T-helper 2 cell (primary cell): Measurements from ENCODE around the gene RCSD1.

Experiments
- DNase-seq, 5 experiments: peaks; one replicate each; pipeline versions ENCODE4 v3.0.0 to v3.0.0-alpha.2; 2012 to 2022

Gene RCSD1

DNA sequence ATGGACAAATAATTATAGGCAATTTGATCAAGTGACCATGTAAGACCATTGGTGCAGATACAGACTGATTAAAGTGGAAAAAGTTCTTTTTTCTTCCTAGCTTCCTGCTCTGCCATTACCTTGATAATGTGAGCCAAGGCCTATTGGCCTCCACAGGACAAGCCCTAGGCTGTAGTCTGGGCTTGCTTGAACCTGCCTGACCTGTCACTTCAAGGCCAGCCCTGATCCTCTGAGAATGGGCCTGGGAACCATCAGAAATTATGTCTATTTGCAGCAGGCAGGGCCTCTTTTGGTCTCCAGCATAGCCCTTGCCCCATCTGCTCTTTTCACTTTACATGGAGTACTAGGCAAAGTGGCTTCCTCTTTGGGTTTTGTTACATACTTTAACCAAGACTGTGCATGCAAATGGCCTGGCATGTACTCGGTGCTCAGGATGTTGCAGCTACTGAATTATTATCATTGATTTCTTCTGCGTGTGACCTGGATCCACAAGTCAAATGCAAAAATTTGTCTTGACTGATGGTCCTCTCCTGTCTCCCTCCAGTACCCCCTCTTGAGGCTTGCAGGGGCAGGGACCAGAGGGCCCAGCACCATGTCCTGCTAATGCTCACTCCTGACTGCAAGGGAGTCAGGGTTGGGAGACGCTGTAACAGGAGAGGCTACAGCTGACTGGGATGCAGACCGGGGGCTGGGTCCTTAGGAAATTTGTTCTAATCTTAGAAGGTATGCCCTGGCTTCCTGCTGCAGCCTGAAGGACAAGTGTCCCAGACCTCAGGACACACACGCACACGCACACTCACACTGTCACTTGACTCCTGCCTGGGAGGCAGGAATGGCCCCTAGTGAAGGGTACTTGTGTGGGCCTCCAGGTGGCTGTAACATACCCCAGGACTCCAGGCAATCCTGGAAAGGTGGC, 39.4 kb downstream of the RCSD1 start:
- DNase-seq, result no peak

- no peak for DNase-seq
These were observed 40.5 kb downstream of the RCSD1 start for GRCh38 chr1:167670563-167670962.

- DNase-seq, result no peak
These were observed 41.9 kb downstream of the RCSD1 start for GRCh38 chr1:167671727-167672511.

DNA sequence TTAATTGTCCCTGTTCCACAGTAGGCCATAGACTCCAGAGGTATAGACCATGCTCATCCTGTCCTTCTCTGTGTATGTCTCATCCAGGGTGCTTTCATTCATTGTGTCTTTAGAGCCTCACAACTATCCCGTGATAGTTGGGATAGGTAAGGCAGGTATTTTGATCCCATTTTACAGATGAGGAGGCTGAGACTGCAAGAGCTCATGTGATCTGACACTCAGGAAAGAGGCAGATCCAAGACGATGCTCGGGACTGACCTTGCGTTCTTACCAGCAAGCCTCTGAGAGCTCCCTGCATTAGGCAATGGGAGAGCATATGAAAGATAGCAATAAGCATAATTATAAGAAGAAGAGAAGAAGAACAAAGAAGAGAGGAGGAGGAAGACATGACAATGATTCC, 42.8 kb downstream of the RCSD1 start:
- DNase-seq, result no peak

- no peak for DNase-seq
These were observed 43.2 kb downstream of the RCSD1 start for GRCh38 chr1:167673265-167673664.

- no peak for DNase-seq
These were observed 44.1 kb downstream of the RCSD1 start for GRCh38 chr1:167674156-167674555.

- DNase-seq, result no peak
These were observed 45.4 kb downstream of the RCSD1 start for GRCh38 chr1:167675440-167675839.

- no peak for DNase-seq
These were observed 46.3 kb downstream of the RCSD1 start for GRCh38 chr1:167676205-167676915.

GRCh38 chr1:167676916-167677848, 47.1 kb downstream of the RCSD1 start:
- DNase-seq, result no peak

DNA sequence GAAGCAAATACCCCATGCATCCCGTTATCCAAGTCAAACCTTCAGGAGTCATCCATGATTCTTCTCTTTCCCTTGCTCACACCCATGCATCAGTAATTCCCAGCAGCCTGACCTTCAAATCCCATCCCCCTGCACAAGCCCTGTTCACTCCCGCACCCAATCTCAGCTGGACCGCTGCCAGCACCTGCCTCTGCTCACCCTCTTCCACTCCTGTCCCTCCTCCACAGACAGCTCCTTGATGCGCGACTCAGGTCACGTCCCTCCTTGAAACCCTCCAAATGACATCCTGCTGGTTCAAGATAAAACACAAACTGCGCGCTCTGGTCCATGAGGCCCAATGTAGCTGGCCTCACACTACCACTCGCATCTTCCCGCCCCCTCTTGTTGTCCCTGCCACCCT, 48.4 kb downstream of the RCSD1 start:
- no peak for DNase-seq

DNA sequence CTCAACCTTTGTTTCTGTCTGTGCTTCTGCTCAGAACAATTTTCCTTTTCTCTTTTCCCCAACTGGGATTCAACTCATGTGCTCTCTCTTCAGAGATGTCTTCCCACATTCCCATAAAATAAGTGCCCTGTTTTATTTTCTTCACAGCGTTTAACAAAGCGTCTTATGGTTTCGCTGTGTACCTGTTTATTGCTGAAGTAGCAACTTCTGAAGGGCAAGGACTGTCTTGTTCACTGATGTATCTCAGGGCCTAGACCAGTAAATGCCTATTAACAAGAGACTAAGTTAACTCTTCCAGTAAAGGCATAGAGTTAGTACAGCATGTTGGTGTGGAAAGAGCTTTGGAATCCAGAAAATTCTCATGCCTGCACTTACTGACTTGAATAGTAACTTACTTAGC, 48.8 kb downstream of the RCSD1 start:
- no peak for DNase-seq

DNA sequence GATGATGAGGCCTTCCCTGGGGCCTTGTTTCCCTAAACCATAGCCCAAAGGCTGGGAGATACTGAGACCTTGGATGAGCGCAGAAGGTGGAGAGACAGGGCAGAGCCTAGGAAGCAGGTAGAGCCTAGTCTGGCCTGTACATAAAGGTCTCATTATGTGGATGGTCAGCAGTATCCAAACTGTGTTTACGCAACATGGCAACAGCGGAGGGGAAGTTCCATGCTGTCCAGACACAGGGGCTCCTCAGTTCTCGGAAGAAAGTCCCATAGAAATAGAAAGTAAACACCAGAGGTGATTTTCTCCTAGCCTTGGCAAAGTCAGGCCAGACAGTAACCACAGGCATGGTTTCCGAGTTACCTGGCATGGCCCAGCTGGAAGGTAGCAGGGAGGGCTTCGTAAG, 49.7 kb downstream of the RCSD1 start:
- no peak for DNase-seq

GRCh38 chr1:167681024-167681423, 51.0 kb downstream of the RCSD1 start:
- no peak for DNase-seq

DNA sequence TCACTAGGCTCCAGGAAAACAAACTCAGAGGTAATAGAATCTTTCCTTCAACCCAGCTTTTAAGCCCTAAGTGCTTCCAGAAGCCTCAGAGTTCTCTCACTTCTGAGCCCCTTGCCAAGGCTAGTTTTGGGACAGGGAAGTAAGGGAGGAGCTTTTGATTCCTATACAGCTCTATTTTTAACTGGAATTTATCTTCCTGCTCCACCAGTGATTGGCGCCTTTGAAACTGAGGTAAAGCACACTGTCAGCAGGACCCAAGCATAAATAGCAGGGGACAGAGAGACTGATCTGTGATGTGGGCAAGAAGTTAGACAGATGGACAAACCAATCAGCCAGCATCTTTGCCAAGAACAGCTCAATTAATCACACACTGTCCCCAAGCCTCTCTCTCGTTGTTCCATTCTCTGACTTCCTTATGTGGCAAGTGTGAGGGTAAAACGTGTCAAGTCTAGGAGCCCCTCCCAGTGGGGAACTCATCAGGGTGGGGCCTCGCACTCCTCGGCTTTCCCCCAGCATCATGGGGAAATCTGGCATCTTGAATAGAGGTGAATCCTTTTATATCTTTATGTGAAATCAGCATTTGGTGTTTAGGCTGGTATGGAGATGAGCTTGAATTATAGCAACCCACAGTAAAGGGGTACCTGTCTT, 51.5 kb downstream of the RCSD1 start:
- no peak for DNase-seq

- DNase-seq, result no peak
These were observed 53.2 kb downstream of the RCSD1 start for GRCh38 chr1:167683226-167683625.

DNA sequence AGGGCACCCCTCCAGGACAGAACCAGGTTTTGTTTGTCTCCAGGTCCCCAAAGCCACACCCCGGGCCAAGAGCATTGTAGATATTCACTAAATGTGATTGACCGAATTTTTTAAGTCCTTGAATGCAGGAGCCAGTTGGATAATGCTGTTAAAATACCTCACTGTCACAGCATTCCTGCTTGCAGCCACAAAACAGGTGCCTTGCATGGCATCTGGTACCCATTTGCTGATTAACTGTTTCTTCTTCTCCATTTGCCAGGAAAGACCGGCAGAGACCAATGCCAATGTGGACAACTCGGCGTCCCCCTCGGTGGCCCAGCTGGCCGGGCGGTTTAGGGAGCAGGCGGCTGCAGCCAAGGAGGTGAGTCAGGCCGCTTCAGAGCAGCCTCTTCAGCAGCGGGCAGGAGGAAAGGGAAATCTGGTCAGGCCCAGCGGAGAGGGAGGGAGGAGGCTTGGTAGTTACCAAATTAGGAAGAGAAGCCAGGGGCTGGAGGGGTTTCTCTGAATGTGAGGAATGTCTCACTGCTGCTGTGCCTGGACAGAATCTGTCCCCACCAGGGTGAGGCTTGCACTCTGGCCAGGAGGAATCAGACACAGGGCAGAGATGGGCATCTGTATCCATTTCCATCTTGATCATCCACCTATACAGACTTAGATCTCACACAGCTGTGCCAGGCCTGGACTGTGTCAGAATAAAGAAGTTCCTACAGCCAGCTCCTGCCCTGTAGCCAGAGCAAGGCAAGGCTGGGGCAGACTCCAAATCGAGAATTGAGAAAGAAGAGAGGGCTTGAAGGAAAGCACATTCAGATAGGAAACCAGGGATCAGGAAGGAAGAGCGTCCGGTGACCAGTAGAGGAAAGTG, 53.8 kb downstream of the RCSD1 start:
- no peak for DNase-seq

DNA sequence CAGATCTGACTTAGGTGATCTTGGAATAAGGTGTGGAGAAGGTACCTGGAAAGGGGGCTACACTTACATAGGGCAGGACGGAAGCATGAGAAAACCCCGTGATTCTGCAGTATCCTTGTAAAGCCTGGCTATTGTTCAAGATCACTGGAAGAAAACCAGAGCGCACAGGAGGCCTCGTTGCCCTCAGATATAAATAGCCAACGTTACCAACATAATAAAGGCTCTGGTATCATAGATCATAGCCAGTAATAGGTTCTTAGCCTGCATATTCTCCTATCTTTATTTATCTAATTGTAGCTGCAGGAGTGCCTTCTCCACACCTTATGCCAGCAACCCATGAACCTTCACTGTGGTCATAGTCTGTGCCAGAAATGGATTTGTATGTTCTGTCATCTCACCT, 55.8 kb downstream of the RCSD1 start:
- no peak for DNase-seq

DNA sequence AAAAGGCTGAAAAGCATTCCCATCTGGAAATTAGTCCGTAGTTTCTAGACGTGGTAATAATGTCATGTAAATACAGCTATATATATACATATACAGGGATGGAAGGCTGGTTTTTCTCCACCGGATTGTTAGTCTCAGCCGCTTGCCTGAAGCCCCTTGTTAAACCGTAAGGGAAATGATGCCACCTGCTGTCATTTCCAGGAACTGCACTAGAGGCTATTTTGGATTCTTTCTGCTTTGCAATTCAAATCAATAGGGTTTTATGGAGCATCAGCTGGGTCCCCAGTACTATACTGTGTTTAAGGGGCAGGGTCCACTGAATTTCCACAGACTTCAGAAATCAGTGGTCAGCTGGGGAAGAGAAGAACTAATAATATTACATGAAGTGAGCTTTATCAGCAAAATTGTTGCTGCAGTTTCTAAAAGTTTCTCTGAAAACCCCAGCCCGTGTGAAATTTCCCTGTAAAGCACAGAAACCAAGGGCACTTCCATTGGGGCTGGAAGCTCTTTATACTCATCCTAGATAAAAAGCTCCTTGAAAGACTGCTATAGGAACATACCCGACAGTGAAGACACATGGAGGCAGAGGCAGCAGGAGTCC, 58.0 kb downstream of the RCSD1 start:
- DNase-seq, result peak; percentile 20 to 74 (median 58)

- DNase-seq, result no peak
These were observed 59.5 kb downstream of the RCSD1 start for GRCh38 chr1:167689567-167689920.

GRCh38 chr1:167690053-167690452, 60.0 kb downstream of the RCSD1 start:
- DNase-seq, result no peak
